HL-60 (cell line): Measurements from ENCODE around the gene PPP1R12B.
A peak's percentile ranks its signal among the peaks of the same experiment; 100 is the strongest.

ENCODE experiments used
- POLR2AphosphoS5 ChIP-seq: IDR thresholded peaks from 2 replicates; pipeline ENCODE4 v1.6.1; 2012; ENCODE audit warnings: low read depth
- TF ChIP-seq, protein P1 (sequence below): IDR thresholded peaks from one replicate; pipeline ENCODE4 v1.5.1; 2011; ENCODE audit warnings: low read length, control low read depth, inconsistent platforms; ENCODE audit not compliant: insufficient read depth

DNA sequence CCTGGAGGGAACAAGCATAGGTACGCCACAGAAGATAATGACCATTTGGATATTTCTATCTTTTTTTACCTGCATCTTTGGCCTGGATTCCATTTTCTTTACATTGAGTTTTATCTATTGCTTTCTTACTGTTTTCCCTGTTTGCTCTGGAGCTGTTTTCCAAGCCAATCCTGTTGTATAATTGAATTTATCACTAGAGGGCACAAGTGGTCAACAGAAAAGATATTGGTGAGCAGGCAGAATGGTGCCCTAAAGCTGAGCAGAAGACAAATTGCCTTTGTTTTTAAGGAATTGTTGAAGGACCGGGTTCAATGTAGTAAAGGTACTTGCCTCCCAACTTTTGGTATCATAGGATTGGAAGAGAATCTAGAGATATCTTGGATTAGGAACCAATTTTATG, 152.8 kb downstream of the PPP1R12B start:
- TF ChIP-seq POLR2AphosphoS5 = no peak
- TF ChIP-seq, protein P1, sequence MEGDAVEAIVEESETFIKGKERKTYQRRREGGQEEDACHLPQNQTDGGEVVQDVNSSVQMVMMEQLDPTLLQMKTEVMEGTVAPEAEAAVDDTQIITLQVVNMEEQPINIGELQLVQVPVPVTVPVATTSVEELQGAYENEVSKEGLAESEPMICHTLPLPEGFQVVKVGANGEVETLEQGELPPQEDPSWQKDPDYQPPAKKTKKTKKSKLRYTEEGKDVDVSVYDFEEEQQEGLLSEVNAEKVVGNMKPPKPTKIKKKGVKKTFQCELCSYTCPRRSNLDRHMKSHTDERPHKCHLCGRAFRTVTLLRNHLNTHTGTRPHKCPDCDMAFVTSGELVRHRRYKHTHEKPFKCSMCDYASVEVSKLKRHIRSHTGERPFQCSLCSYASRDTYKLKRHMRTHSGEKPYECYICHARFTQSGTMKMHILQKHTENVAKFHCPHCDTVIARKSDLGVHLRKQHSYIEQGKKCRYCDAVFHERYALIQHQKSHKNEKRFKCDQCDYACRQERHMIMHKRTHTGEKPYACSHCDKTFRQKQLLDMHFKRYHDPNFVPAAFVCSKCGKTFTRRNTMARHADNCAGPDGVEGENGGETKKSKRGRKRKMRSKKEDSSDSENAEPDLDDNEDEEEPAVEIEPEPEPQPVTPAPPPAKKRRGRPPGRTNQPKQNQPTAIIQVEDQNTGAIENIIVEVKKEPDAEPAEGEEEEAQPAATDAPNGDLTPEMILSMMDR = peak; percentile 3
